ENCODE measurements around the gene POU3F1. TPM values are rescaled to one million over a fixed set of nuclear protein-coding genes. Genes with fewer than 3 reads are reported as not detected.

Gene POU3F1
- total RNA-seq, 1 donor = under 0.01 TPM

DNA sequence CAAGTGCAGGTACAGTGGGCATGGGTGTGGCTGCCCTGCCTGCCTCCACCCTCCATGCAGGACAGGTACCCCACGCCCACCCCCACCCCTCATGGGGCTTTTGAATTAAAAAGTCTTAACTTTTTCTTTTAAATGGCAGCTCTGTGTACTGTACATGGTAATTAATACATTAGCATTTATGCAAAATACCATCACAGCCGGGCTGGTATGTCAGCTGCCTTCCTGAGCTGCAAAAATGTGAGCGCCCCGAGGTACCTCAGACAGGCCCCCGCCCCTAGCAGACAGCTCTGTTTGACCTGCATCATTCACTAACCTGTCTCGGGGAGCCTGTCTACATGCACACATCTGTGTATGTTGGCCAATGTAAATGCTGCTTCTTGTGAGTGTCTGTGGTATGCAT lies 42.2 kb upstream of the POU3F1 start:
- Histone ChIP-seq H3K79me2 (ENCODE audit: insufficient read depth, low read length) (no peaks in the 10 kb centered on the region), H3K27me3 (ENCODE audit: insufficient read depth, low read length) (peaks cover 8% of the 10 kb centered on the region), H4K20me1 (ENCODE audit: insufficient read depth, low read length) (no peaks in the 10 kb centered on the region), H3K36me3 (ENCODE audit: insufficient read depth, low read length) (no peaks in the 10 kb centered on the region), H3K4me2 (ENCODE audit: insufficient read depth, low read length) (no peak overlapping the region), H3K4me3 (ENCODE audit: insufficient read depth, low read length) (no peak overlapping the region), H3K27ac (ENCODE audit: low read depth, low read length) (no peak overlapping the region), H3K4me1 (ENCODE audit: insufficient read depth, low read length) (no peaks in the 10 kb centered on the region), H3K9me3 (ENCODE audit: low read depth, low read length) (no peaks in the 10 kb centered on the region), H2AFZ (ENCODE audit: low read length) (no peak overlapping the region)
- DNase-seq (ENCODE audit: insufficient read length, low spot score, missing footprints) = no peak
- TF ChIP-seq, protein P1, sequence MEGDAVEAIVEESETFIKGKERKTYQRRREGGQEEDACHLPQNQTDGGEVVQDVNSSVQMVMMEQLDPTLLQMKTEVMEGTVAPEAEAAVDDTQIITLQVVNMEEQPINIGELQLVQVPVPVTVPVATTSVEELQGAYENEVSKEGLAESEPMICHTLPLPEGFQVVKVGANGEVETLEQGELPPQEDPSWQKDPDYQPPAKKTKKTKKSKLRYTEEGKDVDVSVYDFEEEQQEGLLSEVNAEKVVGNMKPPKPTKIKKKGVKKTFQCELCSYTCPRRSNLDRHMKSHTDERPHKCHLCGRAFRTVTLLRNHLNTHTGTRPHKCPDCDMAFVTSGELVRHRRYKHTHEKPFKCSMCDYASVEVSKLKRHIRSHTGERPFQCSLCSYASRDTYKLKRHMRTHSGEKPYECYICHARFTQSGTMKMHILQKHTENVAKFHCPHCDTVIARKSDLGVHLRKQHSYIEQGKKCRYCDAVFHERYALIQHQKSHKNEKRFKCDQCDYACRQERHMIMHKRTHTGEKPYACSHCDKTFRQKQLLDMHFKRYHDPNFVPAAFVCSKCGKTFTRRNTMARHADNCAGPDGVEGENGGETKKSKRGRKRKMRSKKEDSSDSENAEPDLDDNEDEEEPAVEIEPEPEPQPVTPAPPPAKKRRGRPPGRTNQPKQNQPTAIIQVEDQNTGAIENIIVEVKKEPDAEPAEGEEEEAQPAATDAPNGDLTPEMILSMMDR (IDR thresholded peaks at IDR 0.05; ENCODE audit: extremely low read depth, low read depth, low read length) = no peak

DNA sequence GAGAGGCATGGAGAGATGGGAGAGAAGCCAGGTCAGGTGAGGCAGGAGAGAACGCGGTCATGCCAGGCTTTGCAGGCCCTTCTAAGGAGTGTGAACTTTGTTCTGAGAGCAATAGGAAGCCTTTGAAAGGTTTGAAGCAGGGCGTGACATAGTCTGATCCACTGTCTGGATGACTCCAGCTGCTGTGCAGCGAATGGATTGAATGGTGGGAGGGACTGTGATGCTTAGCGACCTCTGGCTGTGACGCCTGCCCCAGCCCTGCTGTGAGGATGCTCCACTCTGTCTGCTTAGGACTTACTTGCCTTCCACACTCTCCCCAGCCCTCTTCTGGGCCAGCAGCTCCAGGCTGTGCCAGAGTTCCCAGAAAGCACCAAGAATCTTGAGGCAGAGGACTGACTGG lies 41.8 kb upstream of the POU3F1 start:
- no peaks in the 10 kb centered on the region for H3K79me2 ChIP-seq (ENCODE audit: insufficient read depth, low read length)
- no peak for DNase-seq (ENCODE audit: insufficient read length, low spot score, missing footprints)
- no peaks in the 10 kb centered on the region for H3K36me3 ChIP-seq (ENCODE audit: insufficient read depth, low read length)
- H3K4me1 ChIP-seq (ENCODE audit: insufficient read depth, low read length) = no peaks in the 10 kb centered on the region
- no peaks in the 10 kb centered on the region for H3K9me3 ChIP-seq (ENCODE audit: low read depth, low read length)
- peaks cover 6% of the 10 kb centered on the region for H3K27me3 ChIP-seq (ENCODE audit: insufficient read depth, low read length)
- no peak overlapping the region for H2AFZ ChIP-seq (ENCODE audit: low read length)
- TF ChIP-seq, protein P1 (IDR thresholded peaks at IDR 0.05; ENCODE audit: extremely low read depth, low read depth, low read length) = no peak
- no peak overlapping the region for H3K4me2 ChIP-seq (ENCODE audit: insufficient read depth, low read length)
- no peaks in the 10 kb centered on the region for H4K20me1 ChIP-seq (ENCODE audit: insufficient read depth, low read length)
- no peak overlapping the region for H3K27ac ChIP-seq (ENCODE audit: low read depth, low read length)
- no peak overlapping the region for H3K4me3 ChIP-seq (ENCODE audit: insufficient read depth, low read length)

DNA sequence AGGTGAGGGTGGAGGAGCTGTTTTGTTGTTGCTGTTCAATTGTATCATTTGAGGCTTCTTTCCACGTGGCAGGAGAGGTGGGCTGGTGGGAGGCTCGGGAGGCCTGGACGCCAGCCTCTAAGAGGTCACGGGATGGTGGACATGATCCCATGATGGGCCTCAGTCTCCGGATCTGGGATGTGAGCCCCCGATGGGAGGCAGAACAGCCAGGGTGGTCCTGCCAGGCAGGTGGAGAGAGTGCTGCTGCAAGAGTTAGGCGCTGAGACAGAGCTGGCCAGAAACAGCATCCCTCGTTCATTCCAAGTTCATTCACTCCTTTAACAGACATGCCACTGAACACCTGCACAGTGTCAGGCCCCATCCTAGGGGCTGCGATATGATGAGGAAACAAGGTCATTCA lies 41.1 kb upstream of the POU3F1 start:
- TF ChIP-seq, protein P1 (IDR thresholded peaks at IDR 0.05; ENCODE audit: extremely low read depth, low read depth, low read length) = no peak
- no peak for DNase-seq (ENCODE audit: insufficient read length, low spot score, missing footprints)
- peaks cover 5% of the 10 kb centered on the region for H3K27me3 ChIP-seq (ENCODE audit: insufficient read depth, low read length)
- no peaks in the 10 kb centered on the region for H3K4me1 ChIP-seq (ENCODE audit: insufficient read depth, low read length)
- H4K20me1 ChIP-seq (ENCODE audit: insufficient read depth, low read length) = no peaks in the 10 kb centered on the region
- no peaks in the 10 kb centered on the region for H3K9me3 ChIP-seq (ENCODE audit: low read depth, low read length)
- H3K4me3 ChIP-seq (ENCODE audit: insufficient read depth, low read length) = no peak overlapping the region
- no peak overlapping the region for H3K27ac ChIP-seq (ENCODE audit: low read depth, low read length)
- no peak overlapping the region for H2AFZ ChIP-seq (ENCODE audit: low read length)
- no peak overlapping the region for H3K4me2 ChIP-seq (ENCODE audit: insufficient read depth, low read length)
- H3K79me2 ChIP-seq (ENCODE audit: insufficient read depth, low read length) = no peaks in the 10 kb centered on the region
- no peaks in the 10 kb centered on the region for H3K36me3 ChIP-seq (ENCODE audit: insufficient read depth, low read length)

DNA sequence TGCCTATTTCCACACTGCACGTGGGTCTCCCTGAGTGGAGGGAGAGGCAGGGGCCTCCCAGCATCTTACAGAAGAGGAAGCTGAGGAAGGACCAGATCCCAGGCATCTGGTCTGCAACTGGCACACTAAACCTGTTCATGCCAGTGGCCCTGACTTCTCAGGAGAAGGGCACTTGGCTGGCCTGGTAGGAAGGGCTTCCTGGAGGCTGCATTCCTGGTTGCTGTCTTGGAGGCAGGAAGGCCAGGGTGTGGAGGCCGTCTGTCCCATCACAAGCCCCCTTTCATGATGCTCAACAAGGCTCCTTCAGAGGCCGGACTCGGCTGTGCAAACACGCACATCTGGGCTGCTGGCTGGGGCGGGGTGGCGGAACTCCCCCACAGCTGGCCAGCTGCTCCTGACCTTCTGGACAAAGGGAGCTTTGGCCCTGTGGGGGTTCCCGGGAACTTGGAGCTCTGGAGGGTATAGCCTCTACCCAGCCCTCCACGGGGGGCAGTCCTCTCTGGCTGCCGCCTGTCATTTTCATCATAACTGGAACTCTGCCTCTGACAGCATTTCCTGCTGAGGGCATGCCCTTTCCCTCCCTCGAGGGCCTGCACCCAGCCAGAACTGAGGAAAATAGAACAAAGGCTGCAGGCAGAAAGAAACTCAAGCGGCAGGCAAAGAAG lies 39.2 kb upstream of the POU3F1 start:
- H3K4me2 ChIP-seq (ENCODE audit: insufficient read depth, low read length) = no peak overlapping the region
- no peaks in the 10 kb centered on the region for H4K20me1 ChIP-seq (ENCODE audit: insufficient read depth, low read length)
- no peak overlapping the region for H3K27ac ChIP-seq (ENCODE audit: low read depth, low read length)
- DNase-seq (ENCODE audit: insufficient read length, low spot score, missing footprints) = no peak
- H2AFZ ChIP-seq (ENCODE audit: low read length) = no peak overlapping the region
- no peaks in the 10 kb centered on the region for H3K9me3 ChIP-seq (ENCODE audit: low read depth, low read length)
- H3K36me3 ChIP-seq (ENCODE audit: insufficient read depth, low read length) = no peaks in the 10 kb centered on the region
- H3K4me3 ChIP-seq (ENCODE audit: insufficient read depth, low read length) = no peak overlapping the region
- H3K27me3 ChIP-seq (ENCODE audit: insufficient read depth, low read length) = no peaks in the 10 kb centered on the region
- TF ChIP-seq, protein P1 (IDR thresholded peaks at IDR 0.05; ENCODE audit: extremely low read depth, low read depth, low read length) = no peak
- H3K4me1 ChIP-seq (ENCODE audit: insufficient read depth, low read length) = no peaks in the 10 kb centered on the region
- H3K79me2 ChIP-seq (ENCODE audit: insufficient read depth, low read length) = no peaks in the 10 kb centered on the region

Measured in osteoblast (primary cell).